ELR (cell line): ENCODE measurements around the gene BICDL2.
A peak's percentile ranks its signal among the peaks of the same experiment; 100 is the strongest.

Source experiments
- DNase-seq: peaks from one replicate; pipeline ENCODE4 v3.0.0-alpha.2; 2015; ENCODE audit warnings: low read depth

BICDL2 gene

GRCh38 chr16:3010510-3010909 is 26.2 kb downstream of the BICDL2 start:
- no peak for DNase-seq

- peak; percentile 28 for DNase-seq
Measured at GRCh38 chr16:3009568-3010390, 27.0 kb downstream of the BICDL2 start.

GRCh38 chr16:3008690-3009037 is 28.1 kb downstream of the BICDL2 start:
- no peak for DNase-seq

GRCh38 chr16:3007957-3008689 is 28.6 kb downstream of the BICDL2 start:
- no peak for DNase-seq

- DNase-seq: no peak
Measured at GRCh38 chr16:3007059-3007956, 29.4 kb downstream of the BICDL2 start.

- no peak for DNase-seq
Measured at GRCh38 chr16:3004781-3005284, 31.9 kb downstream of the BICDL2 start.

- no peak for DNase-seq
Measured at GRCh38 chr16:3004319-3004718, 32.4 kb downstream of the BICDL2 start.

GRCh38 chr16:3003582-3004270 is 33.0 kb downstream of the BICDL2 start:
- DNase-seq: peak; percentile 98

- DNase-seq: no peak
Measured at GRCh38 chr16:3001316-3001715, 35.4 kb downstream of the BICDL2 start.

- DNase-seq: no peak
Measured at GRCh38 chr16:3000540-3000939, 36.2 kb downstream of the BICDL2 start.

- no peak for DNase-seq
Measured at GRCh38 chr16:2999929-3000328, 36.8 kb downstream of the BICDL2 start.

GRCh38 chr16:2996298-2996697 is 40.4 kb downstream of the BICDL2 start:
- DNase-seq: no peak

GRCh38 chr16:2992383-2993081 is 44.2 kb downstream of the BICDL2 start:
- DNase-seq: no peak

GRCh38 chr16:2991566-2992261 is 45.0 kb downstream of the BICDL2 start:
- DNase-seq: no peak

GRCh38 chr16:2990891-2991290 is 45.9 kb downstream of the BICDL2 start:
- no peak for DNase-seq

GRCh38 chr16:2988590-2989099 is 48.1 kb downstream of the BICDL2 start:
- no peak for DNase-seq

GRCh38 chr16:2987833-2988232 is 48.9 kb downstream of the BICDL2 start:
- DNase-seq: no peak

GRCh38 chr16:2987286-2987685 is 49.5 kb downstream of the BICDL2 start:
- DNase-seq: no peak

GRCh38 chr16:2986623-2987188 is 50.0 kb downstream of the BICDL2 start:
- DNase-seq: no peak

GRCh38 chr16:2985893-2986355 is 50.8 kb downstream of the BICDL2 start:
- DNase-seq: no peak
